H1 (cell line): Measurements from ENCODE around the gene VAPA. TPM values are rescaled to one million over a fixed set of nuclear protein-coding genes. Genes with fewer than 3 reads are reported as not detected.

Experiments used
- CHD2 ChIP-seq: IDR thresholded peaks from 2 replicates; pipeline ENCODE4 v1.6.1; 2012; ENCODE audit warnings: low read length, improper control_type of control experiment
- RXRA ChIP-seq: IDR thresholded peaks from 2 replicates; pipeline ENCODE4 v1.6.1; 2011; ENCODE audit warnings: low read depth, mild to moderate bottlenecking, low read length, moderate library complexity; ENCODE audit not compliant: insufficient read depth
- polyA plus RNA-seq, 7 experiments: library from polyadenylated mRNA; depleted of rRNA in 3 of 7; stranded (reverse) in 5 of 7; unstranded in 2 of 7; fragments of >200 nt in 5 of 7; fragments of 200-250 nt in 2 of 7; gene quantifications; 1 replicate in 5 of 7; 2 replicates in 1 of 7; 4 replicates in 1 of 7; pipeline versions ENCODE4 v1.2.1 to v1.2.3, GENCODE V29; 2011 to 2013; ENCODE audit warnings: missing spikeins in 2 of 7, mixed read lengths in 2 of 7
- total RNA-seq: library from RNA; stranded (reverse); fragmentation: NEBNext Ultra II Directional; extraction: Animal tissue kit (Norgen Biotek cat#: 25700); gene quantifications from 2 replicates; pipeline ENCODE4 v1.2.1, GENCODE V29; 2021

The VAPA gene
- total and polyA plus RNA-seq, 2 of the 8 experiments (the other 6 are each of a cell fraction or from before 2014, with no cell fraction given): 79.7 to 130 TPM

DNA sequence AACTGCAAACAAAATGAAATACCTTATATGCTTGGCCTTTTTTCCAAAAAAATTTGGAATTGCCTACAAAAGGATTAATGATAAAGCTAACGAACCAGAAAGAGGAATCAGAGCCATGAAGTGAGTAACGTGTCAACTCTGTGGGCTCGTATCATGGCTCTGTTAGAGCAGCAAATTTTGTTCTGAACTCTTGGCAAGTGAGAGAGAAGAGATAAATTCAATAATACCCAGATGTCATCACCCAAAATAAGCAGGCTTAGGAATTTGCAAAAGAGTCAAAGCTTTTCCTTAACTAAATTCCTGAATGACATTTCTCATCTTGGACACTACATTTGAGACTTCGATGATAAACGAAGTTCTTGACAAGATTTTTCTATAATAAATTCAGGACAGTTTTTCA lies 23.6 kb upstream of the VAPA start (continued):
- no peak for TF ChIP-seq RXRA
- no peak for TF ChIP-seq CHD2
